Neural cell (in vitro differentiated cells): ENCODE results near the gene CLOCK. TPM values are rescaled to one million over a fixed set of nuclear protein-coding genes. Genes with fewer than 3 reads are reported as not detected.

ENCODE experiments used
- H2AFZ ChIP-seq: fragments of 200-600, 300-800 bp; sonication (generic), shearing (Covaris generic); 2 replicates; pipeline ENCODE4 v1.6.0; 2014; ENCODE audit warnings: low read depth, mild to moderate bottlenecking, antibody characterized with exemption, low read length, moderate library complexity
- H3F3A ChIP-seq: fragments of 200-600 bp; shearing (Covaris generic); 2 replicates; pipeline ENCODE4 v1.6.1; 2016; ENCODE audit warnings: mild to moderate bottlenecking, moderate library complexity, mixed read lengths, antibody characterized with exemption, low read length; ENCODE audit not compliant: insufficient read depth, poor library complexity, severe bottlenecking
- H3K27ac ChIP-seq: fragments of 200-600, 300-800 bp; sonication (generic), shearing (Covaris generic); 2 replicates; pipeline ENCODE4 v1.5.1; 2014; ENCODE audit warnings: mild to moderate bottlenecking, low read length, moderate library complexity
- H3K27me3 ChIP-seq: fragments of 300-800, 200-600 bp; sonication (generic), shearing (Covaris generic); 2 replicates; pipeline ENCODE4 v1.6.0; 2014; ENCODE audit warnings: mild to moderate bottlenecking, low read depth, low read length, moderate library complexity; ENCODE audit not compliant: insufficient read depth
- H3K36me3 ChIP-seq: fragments of 300-800, 200-600 bp; sonication (generic), shearing (Covaris generic); 2 replicates; pipeline ENCODE4 v1.5.1; 2014; ENCODE audit warnings: mild to moderate bottlenecking, antibody characterized with exemption, low read length, moderate library complexity; ENCODE audit not compliant: insufficient read depth
- H3K4me2 ChIP-seq: fragments of 300-800, 200-600 bp; sonication (generic), shearing (Covaris generic); 2 replicates; pipeline ENCODE4 v1.6.0; 2014; ENCODE audit warnings: mild to moderate bottlenecking, low read length
- H3K4me3 ChIP-seq: fragments of 300-800, 200-600 bp; sonication (generic), shearing (Covaris generic); 2 replicates; pipeline ENCODE4 v1.5.1; 2014; ENCODE audit warnings: mild to moderate bottlenecking, low read length, moderate library complexity
- H3K79me2 ChIP-seq: fragments of 200-600 bp; shearing (Covaris generic); replicated peaks from 2 replicates; pipeline ENCODE4 v1.6.0; 2014; ENCODE audit warnings: mild to moderate bottlenecking, low read length, moderate library complexity; ENCODE audit not compliant: insufficient read depth
- H3K9ac ChIP-seq: fragments of 300-800, 200-600 bp; sonication (generic), shearing (Covaris generic); 2 replicates; pipeline ENCODE4 v1.6.1; 2016; ENCODE audit warnings: mild to moderate bottlenecking, low read length, mixed read lengths
- H3K9me2 ChIP-seq: fragments of 200-600 bp; shearing (Covaris generic); 2 replicates; pipeline ENCODE4 v1.6.1; 2016; ENCODE audit warnings: mild to moderate bottlenecking, low read length, mixed read lengths; ENCODE audit not compliant: insufficient read depth
- H3K9me3 ChIP-seq: fragments of 200-600, 300-800 bp; sonication (generic), shearing (Covaris generic); 2 replicates; pipeline ENCODE4 v1.6.1; 2016; ENCODE audit warnings: mild to moderate bottlenecking, mixed run types, low read length, moderate library complexity, mixed read lengths
- H4K20me1 ChIP-seq: fragments of 200-600 bp; shearing (Covaris generic); 2 replicates; pipeline ENCODE4 v1.6.1; 2016; ENCODE audit warnings: mild to moderate bottlenecking, mixed run types; ENCODE audit not compliant: insufficient read depth
- CTCF ChIP-seq: fragments of 450-650 bp; IDR thresholded peaks from 2 replicates; pipeline ENCODE4 v1.5.1; 2014; ENCODE audit warnings: antibody characterized with exemption, mild to moderate bottlenecking, moderate library complexity; ENCODE audit not compliant: poor library complexity, severe bottlenecking
- EP300 ChIP-seq: fragments of 450-650 bp; conservative IDR thresholded peaks from 2 replicates; pipeline ENCODE4 v1.6.1; 2014; ENCODE audit warnings: antibody characterized with exemption, mild to moderate bottlenecking, moderate library complexity; ENCODE audit not compliant: poor library complexity, severe bottlenecking
- EZH2 ChIP-seq: fragments of 200-600, 300-800 bp; shearing (Covaris generic), sonication (generic); IDR thresholded peaks from 2 replicates; pipeline ENCODE4 v1.6.1; 2014; ENCODE audit warnings: antibody characterized with exemption, low read length, borderline replicate concordance, mild to moderate bottlenecking; ENCODE audit not compliant: insufficient read depth, poor library complexity, severe bottlenecking
- MXI1 ChIP-seq: fragments of 450-650 bp; conservative IDR thresholded peaks from 2 replicates; pipeline ENCODE4 v1.6.1; 2014; ENCODE audit warnings: antibody characterized with exemption, mild to moderate bottlenecking; ENCODE audit not compliant: poor library complexity, severe bottlenecking
- POLR2AphosphoS5 ChIP-seq: IDR thresholded peaks from 2 replicates; pipeline ENCODE4 v1.6.1; 2012
- RAD21 ChIP-seq: fragments of 450-650 bp; conservative IDR thresholded peaks from 2 replicates; pipeline ENCODE4 v1.6.1; 2014; ENCODE audit warnings: antibody characterized with exemption, mild to moderate bottlenecking, moderate library complexity
- REST ChIP-seq: IDR thresholded peaks from 2 replicates; pipeline ENCODE4 v1.6.1; 2012; ENCODE audit warnings: borderline replicate concordance
- SMC3 ChIP-seq: fragments of 450-650 bp; conservative IDR thresholded peaks from 2 replicates; pipeline ENCODE4 v1.6.1; 2014; ENCODE audit warnings: antibody characterized with exemption, mild to moderate bottlenecking, moderate library complexity; ENCODE audit not compliant: poor library complexity
- TAF1 ChIP-seq: IDR thresholded peaks from 2 replicates; pipeline ENCODE4 v1.6.1; 2012; ENCODE audit warnings: low read depth
- polyA plus RNA-seq: library from polyadenylated mRNA; depleted of rRNA; stranded (reverse); fragments of >200 nt; gene quantifications from 2 replicates; pipeline ENCODE4 v1.2.3, GENCODE V29; 2014

Gene CLOCK
- polyA plus RNA-seq, 1 donor from 2014 or later = 8.7 TPM

- peak overlapping the region; percentile 91 for H3K27ac ChIP-seq
- H2AFZ ChIP-seq = peak overlapping the region; percentile 91
- H4K20me1 ChIP-seq = no peaks in the 10 kb centered on the region
- peak overlapping the region; percentile 88 for H3K9ac ChIP-seq
- H3K9me3 ChIP-seq = no peaks in the 10 kb centered on the region
- TF ChIP-seq EZH2 (no peak), POLR2AphosphoS5 (no peak)
- peaks cover 7% of the 10 kb centered on the region for H3F3A ChIP-seq
- H3K36me3 ChIP-seq = no peaks in the 10 kb centered on the region
- no peaks in the 10 kb centered on the region for H3K9me2 ChIP-seq
- peak overlapping the region; percentile 98 for H3K4me3 ChIP-seq
- H3K79me2 ChIP-seq = peaks cover 26% of the 10 kb centered on the region
- H3K27me3 ChIP-seq = no peaks in the 10 kb centered on the region
- peak overlapping the region; percentile 96 for H3K4me2 ChIP-seq
Observed at GRCh38 chr4:55547466-55547770, 709 bp upstream of the CLOCK start.

GRCh38 chr4:55546506-55546755, 278 bp downstream of the CLOCK start:
- peak overlapping the region; percentile 98 for H3K4me3 ChIP-seq
- H3K79me2 ChIP-seq = peaks cover 33% of the 10 kb centered on the region
- H3K36me3 ChIP-seq = no peaks in the 10 kb centered on the region
- no peaks in the 10 kb centered on the region for H3K9me3 ChIP-seq
- no peaks in the 10 kb centered on the region for H3K9me2 ChIP-seq
- no peak for TF ChIP-seq EP300
- no peak for TF ChIP-seq SMC3
- TF ChIP-seq MXI1 = no peak
- no peak for TF ChIP-seq POLR2AphosphoS5
- no peak for TF ChIP-seq REST
- TF ChIP-seq TAF1 = no peak
- no peak for TF ChIP-seq CTCF
- TF ChIP-seq RAD21 = no peak
- no peak for TF ChIP-seq EZH2
- H3F3A ChIP-seq = peaks cover 7% of the 10 kb centered on the region
- peak overlapping the region; percentile 88 for H3K9ac ChIP-seq
- no peak overlapping the region for H2AFZ ChIP-seq
- H3K27ac ChIP-seq = peak overlapping the region; percentile 91
- H4K20me1 ChIP-seq = no peaks in the 10 kb centered on the region
- no peak overlapping the region for H3K4me2 ChIP-seq
- H3K27me3 ChIP-seq = no peaks in the 10 kb centered on the region
